H1 (cell line): ENCODE measurements around the gene GTF2F2. TPM values are rescaled to one million over a fixed set of nuclear protein-coding genes. Genes with fewer than 3 reads are reported as not detected.

Source experiments
- CTCF ChIA-PET: fragments of 300-600 bp; sonication (Branson Sonifier 250); formaldehyde crosslinking; loops from one replicate; lab custom pipeline; 2021; ENCODE audit not compliant: partially characterized antibody; lab: Charles Lee
- POLR2A ChIA-PET: fragments of 300-600 bp; sonication (Branson Sonifier 250); formaldehyde crosslinking; loops from one replicate; lab custom pipeline; 2021; ENCODE audit warnings: inconsistent platforms; ENCODE audit not compliant: partially characterized antibody; lab: Charles Lee
- DNase-seq, 2 experiments: peaks; one replicate each; pipeline versions ENCODE4 v3.0.0 to v3.0.0-alpha.2; 2010 to 2022; ENCODE audit warnings: low spot score in 2 of 2, low read depth in 1 of 2, mixed read lengths in 1 of 2
- FAIRE-seq: peaks from 2 replicates; lab custom pipeline; 2011; peaks lifted over from hg19 to GRCh38; lab: Jason Lieb, UNC
- H2AFZ ChIP-seq: 2 replicates; pipeline ENCODE4 v1.8.1; 2012; ENCODE audit warnings: low read length, inconsistent platforms
- H2AK5ac ChIP-seq: 2 replicates; pipeline ENCODE4 v1.6.1; 2013; ENCODE audit warnings: low read depth, low read length
- H2BK120ac ChIP-seq: replicated peaks from 2 replicates; pipeline ENCODE3; 2013; ENCODE audit warnings: low read depth, low read length, inconsistent platforms
- H2BK12ac ChIP-seq: 2 replicates; pipeline ENCODE4 v1.6.1; 2013; ENCODE audit warnings: low read depth, low read length
- H2BK15ac ChIP-seq: 2 replicates; pipeline ENCODE4 v1.6.1; 2013; ENCODE audit warnings: low read length
- H2BK20ac ChIP-seq: 2 replicates; pipeline ENCODE4 v1.6.1; 2013; ENCODE audit warnings: low read length
- H2BK5ac ChIP-seq: 2 replicates; pipeline ENCODE4 v1.6.1; 2013; ENCODE audit warnings: low read depth, low read length
- H3K14ac ChIP-seq: 2 replicates; pipeline ENCODE4 v1.6.1; 2013; ENCODE audit warnings: inconsistent platforms; ENCODE audit not compliant: insufficient read length
- H3K18ac ChIP-seq: 2 replicates; pipeline ENCODE4 v1.6.1; 2013; ENCODE audit warnings: low read length; ENCODE audit errors: extremely low read depth
- H3K23ac ChIP-seq: 2 replicates; pipeline ENCODE4 v1.6.1; 2013; ENCODE audit warnings: inconsistent platforms; ENCODE audit not compliant: insufficient read length
- H3K23me2 ChIP-seq: 2 replicates; pipeline ENCODE4 v1.6.1; 2013; ENCODE audit warnings: low read depth, low read length
- H3K27ac ChIP-seq: 2 replicates; pipeline ENCODE4 v1.6.1; 2011; ENCODE audit warnings: low read depth, low read length, inconsistent platforms
- H3K27me3 ChIP-seq, 4 experiments: replicated peaks in 1 of 4; 1 replicate in 1 of 4; 2 replicates in 3 of 4; pipeline versions ENCODE4 v1.6.1 to v1.8.1; 2011 to 2013; ENCODE audit warnings: low read length in 3 of 4, mild to moderate bottlenecking in 3 of 4, inconsistent platforms in 2 of 4, mixed read lengths in 2 of 4, moderate library complexity in 1 of 4; ENCODE audit not compliant: control insufficient read depth in 3 of 4, insufficient read depth in 3 of 4; ENCODE audit errors: extremely low read depth in 1 of 4
- H3K36me3 ChIP-seq, 4 experiments: 2 replicates each; pipeline versions ENCODE4 v1.6.1 to v1.8.1; 2011 to 2013; ENCODE audit warnings: mild to moderate bottlenecking in 4 of 4, low read length in 3 of 4, moderate library complexity in 2 of 4, control low read depth in 1 of 4, inconsistent platforms in 1 of 4; ENCODE audit not compliant: insufficient read depth in 4 of 4, control insufficient read depth in 2 of 4
- H3K4ac ChIP-seq: replicated peaks from 2 replicates; pipeline ENCODE3; 2013; ENCODE audit warnings: low read length, low read depth, mixed read lengths, inconsistent platforms; ENCODE audit not compliant: insufficient read length
- H3K4me1 ChIP-seq, 4 experiments: replicated peaks in 1 of 4; 1 replicate in 1 of 4; 2 replicates in 3 of 4; pipeline versions ENCODE4 v1.6.1 to v1.8.1; 2011 to 2013; ENCODE audit warnings: low read length in 3 of 4, inconsistent platforms in 2 of 4, mixed read lengths in 1 of 4; ENCODE audit not compliant: insufficient read depth in 4 of 4, control insufficient read depth in 3 of 4
- H3K4me2 ChIP-seq, 2 experiments: 2 replicates each; pipeline versions ENCODE4 v1.6.1 to v1.8.1; 2011 to 2013; ENCODE audit warnings: low read depth in 2 of 2, low read length in 2 of 2, control low read depth in 1 of 2, inconsistent platforms in 1 of 2, mild to moderate bottlenecking in 1 of 2; ENCODE audit not compliant: insufficient read depth in 1 of 2
- H3K4me3 ChIP-seq, 4 experiments: fragments of 200-600, 300-600 bp in 1 of 4; sonication (generic), shearing (Covaris generic), sonication (Bioruptor Twin) in 1 of 4; 2 replicates each; pipeline versions ENCODE4 v1.5.1 to v1.8.1; 2011 to 2016; ENCODE audit warnings: low read length in 4 of 4, low read depth in 3 of 4, control low read depth in 2 of 4, inconsistent platforms in 2 of 4, mild to moderate bottlenecking in 2 of 4, mixed read lengths in 1 of 4, moderate library complexity in 1 of 4; ENCODE audit not compliant: insufficient read depth in 2 of 4; ENCODE audit errors: extremely low read depth in 1 of 4
- H3K56ac ChIP-seq: replicated peaks from 2 replicates; pipeline ENCODE3; 2013; ENCODE audit warnings: low read depth, mild to moderate bottlenecking, mixed read lengths, low read length, inconsistent platforms; ENCODE audit not compliant: insufficient read length
- H3K79me1 ChIP-seq: 2 replicates; pipeline ENCODE4 v1.6.1; 2013; ENCODE audit warnings: low read depth, low read length, control low read depth
- H3K79me2 ChIP-seq, 2 experiments: 2 replicates each; pipeline versions ENCODE4 v1.6.1 to v1.8.1; 2012 to 2013; ENCODE audit warnings: low read length in 2 of 2, mild to moderate bottlenecking in 2 of 2, inconsistent platforms in 1 of 2; ENCODE audit not compliant: insufficient read depth in 2 of 2, control insufficient read depth in 1 of 2
- H3K9ac ChIP-seq, 4 experiments: replicated peaks in 1 of 4; 1 replicate in 1 of 4; 2 replicates in 3 of 4; pipeline versions ENCODE4 v1.6.1 to v1.8.1; 2011 to 2013; ENCODE audit warnings: low read depth in 3 of 4, low read length in 3 of 4, control low read depth in 2 of 4, mild to moderate bottlenecking in 2 of 4, moderate library complexity in 2 of 4, inconsistent platforms in 1 of 4; ENCODE audit errors: extremely low read depth in 1 of 4
- H3K9me3 ChIP-seq, 2 experiments: 2 replicates each; pipeline versions ENCODE4 v1.6.1 to v1.8.1; 2012 to 2013; ENCODE audit warnings: mild to moderate bottlenecking in 2 of 2, moderate library complexity in 2 of 2, control low read depth in 1 of 2, inconsistent platforms in 1 of 2, low read depth in 1 of 2, low read length in 1 of 2, mixed read lengths in 1 of 2; ENCODE audit not compliant: insufficient read depth in 2 of 2
- H4K20me1 ChIP-seq, 2 experiments: replicated peaks in 1 of 2; 2 replicates each; pipeline versions ENCODE3 to v1.8.1; 2011 to 2013; ENCODE audit warnings: inconsistent platforms in 2 of 2, low read length in 2 of 2, mild to moderate bottlenecking in 1 of 2; ENCODE audit not compliant: insufficient read depth in 2 of 2, control insufficient read depth in 1 of 2
- H4K5ac ChIP-seq: 2 replicates; pipeline ENCODE4 v1.6.1; 2013; ENCODE audit warnings: low read length, low read depth, mixed read lengths, inconsistent platforms; ENCODE audit not compliant: insufficient read length
- H4K8ac ChIP-seq: 2 replicates; pipeline ENCODE4 v1.8.0; 2013; ENCODE audit warnings: mild to moderate bottlenecking, moderate library complexity, low read length, inconsistent platforms; ENCODE audit not compliant: insufficient read depth; ENCODE audit errors: extremely low read depth
- H4K91ac ChIP-seq: replicated peaks from 2 replicates; pipeline ENCODE3; 2013; ENCODE audit warnings: low read length, mixed read lengths, inconsistent platforms; ENCODE audit not compliant: insufficient read length
- ATF3 ChIP-seq: IDR thresholded peaks from 2 replicates; pipeline ENCODE4 v1.6.1; 2011; ENCODE audit warnings: low read depth, mild to moderate bottlenecking, low read length; ENCODE audit not compliant: insufficient read depth
- BRCA1 ChIP-seq: IDR thresholded peaks from 2 replicates; pipeline ENCODE4 v1.6.1; 2012; ENCODE audit warnings: low read depth, low read length, improper control_type of control experiment
- CEBPB ChIP-seq: IDR thresholded peaks from 2 replicates; pipeline ENCODE4 v1.6.1; 2012; ENCODE audit warnings: low read depth, low read length
- CHD1 ChIP-seq: IDR thresholded peaks from 2 replicates; pipeline ENCODE4 v1.6.1; 2012; ENCODE audit warnings: low read depth, low read length, improper control_type of control experiment
- GTF2F1 ChIP-seq: IDR thresholded peaks from 2 replicates; pipeline ENCODE4 v1.6.1; 2012; ENCODE audit warnings: low read depth, low read length, improper control_type of control experiment, borderline replicate concordance
- JUN ChIP-seq: IDR thresholded peaks from 2 replicates; pipeline ENCODE4 v1.6.1; 2011; ENCODE audit warnings: low read depth, mild to moderate bottlenecking, improper control_type of control experiment, low read length
- NRF1 ChIP-seq: IDR thresholded peaks from 2 replicates; pipeline ENCODE4 v1.6.1; 2011; ENCODE audit warnings: mild to moderate bottlenecking, low read depth, low read length, improper control_type of control experiment
- RNF2 ChIP-seq: fragments of 200-900, 300-1000 bp; sonication (generic); IDR thresholded peaks from 2 replicates; pipeline ENCODE4 v1.7.1; 2016; ENCODE audit warnings: borderline replicate concordance, low read depth, mild to moderate bottlenecking, antibody characterized with exemption, low read length; ENCODE audit not compliant: poor library complexity, severe bottlenecking; ENCODE audit errors: missing control alignments
- RXRA ChIP-seq: IDR thresholded peaks from 2 replicates; pipeline ENCODE4 v1.6.1; 2011; ENCODE audit warnings: low read depth, mild to moderate bottlenecking, low read length, moderate library complexity; ENCODE audit not compliant: insufficient read depth
- SAP30 ChIP-seq: fragments of 300-600 bp; sonication (generic); IDR thresholded peaks from 2 replicates; pipeline ENCODE4 v1.7.1; 2012; ENCODE audit warnings: low read length, moderate library complexity, mild to moderate bottlenecking, inconsistent platforms; ENCODE audit not compliant: insufficient read depth, insufficient replicate concordance
- TAF1 ChIP-seq: IDR thresholded peaks from 2 replicates; pipeline ENCODE4 v1.6.1; 2011; ENCODE audit warnings: mild to moderate bottlenecking, low read depth, low read length
- WGBS, 2 experiments: shearing (Covaris generic) in 1 of 2; methylation state at CpG; one replicate each; pipeline versions ENCODE4 v1.1.6 to v1.1.7; 2013 to 2015; ENCODE audit warnings: low lambda C conversion rate in 2 of 2, mixed read lengths in 2 of 2, inconsistent platforms in 1 of 2, low coverage in 1 of 2, missing lambda C conversion rate in 1 of 2; ENCODE audit not compliant: insufficient replicate concordance in 2 of 2, insufficient coverage in 1 of 2, insufficient read length in 1 of 2; ENCODE audit errors: extremely low coverage in 1 of 2, missing lambda C conversion rate in 1 of 2; 5-methylcytosine and 5-hydroxymethylcytosine counted together
- polyA plus RNA-seq, 7 experiments: library from polyadenylated mRNA; depleted of rRNA in 3 of 7; stranded (reverse) in 5 of 7; unstranded in 2 of 7; fragments of >200 nt in 5 of 7; fragments of 200-250 nt in 2 of 7; gene quantifications; 1 replicate in 5 of 7; 2 replicates in 1 of 7; 4 replicates in 1 of 7; pipeline versions ENCODE4 v1.2.1 to v1.2.3, GENCODE V29; 2011 to 2013; ENCODE audit warnings: missing spikeins in 2 of 7, mixed read lengths in 2 of 7
- total RNA-seq: library from RNA; stranded (reverse); fragmentation: NEBNext Ultra II Directional; extraction: Animal tissue kit (Norgen Biotek cat#: 25700); gene quantifications from 2 replicates; pipeline ENCODE4 v1.2.1, GENCODE V29; 2021

The GTF2F2 gene
- total and polyA plus RNA-seq, 2 of the 8 experiments (the other 6 are each of a cell fraction or from before 2014, with no cell fraction given) = 10.8 to 31.1 TPM

- Histone ChIP-seq H2BK12ac (no peak overlapping the region), H2BK20ac (no peak overlapping the region), H3K36me3 (no peaks in the 10 kb centered on the region; a peak in 1 of 8 replicates), H3K18ac (no peak overlapping the region), H4K20me1 (no peaks in the 10 kb centered on the region), H3K56ac (no peak overlapping the region), H3K4me2 (no peak overlapping the region), H2BK15ac (no peak overlapping the region), H4K8ac (no peak overlapping the region), H3K23ac (no peak overlapping the region), H3K9me3 (no peaks in the 10 kb centered on the region), H3K14ac (no peak overlapping the region), H3K4me1 (no peaks in the 10 kb centered on the region), H2AK5ac (no peak overlapping the region), H2BK120ac (no peak overlapping the region), H3K79me1 (no peaks in the 10 kb centered on the region), H4K5ac (no peak overlapping the region), H4K91ac (no peak overlapping the region), H3K4ac (no peak overlapping the region), H3K27me3 (no peaks in the 10 kb centered on the region), H2BK5ac (no peak overlapping the region), H3K9ac (no peak overlapping the region), H3K79me2 (no peaks in the 10 kb centered on the region), H3K23me2 (no peaks in the 10 kb centered on the region), H2AFZ (no peak overlapping the region), H3K4me3 (no peak overlapping the region), H3K27ac (no peak overlapping the region)
- DNase-seq (no peak), FAIRE-seq (no peak)
- 90% methylated on average over 3 of the region's 3 CpGs; no CpG with 5 or more reads in 1 of the 2 experiments for WGBS, 2 experiments
- POLR2A ChIA-PET = interaction anchor here (0.7 to 1.5 kb wide), 4 partner anchors 9 to 42 kb away, joined by 3 to 8 read pairs (median 5); no protein-coding TSS in a partner anchor
- CTCF ChIA-PET = interaction anchor here (0.7 to 1.8 kb wide), 8 partner anchors 9 to 1290 kb away, joined by 3 to 6 read pairs (median 4); no protein-coding TSS in a partner anchor
- no peak for TF ChIP-seq JUN
- TF ChIP-seq CEBPB = no peak
- no peak for TF ChIP-seq SAP30
- no peak for TF ChIP-seq RXRA
- TF ChIP-seq ATF3 = no peak
- no peak for TF ChIP-seq RNF2
- TF ChIP-seq TAF1 = no peak
- TF ChIP-seq NRF1 = no peak
- TF ChIP-seq GTF2F1 = no peak
- no peak for TF ChIP-seq CHD1
- no peak for TF ChIP-seq BRCA1
Measured at GRCh38 chr13:45289936-45290563, 169.7 kb downstream of the GTF2F2 start.
